Stimulated activated effector memory CD8-positive, alpha-beta T cell treated with anti-CD3 and anti-CD28 coated beads, Interleukin-12 subunit alpha, Interleukin-12 subunit beta, amount 100 ng/mL, for 72 hours (primary cell): ENCODE results near the gene UBAP1L.

Experiments
- ATAC-seq: fragments of 150-1000 bp; cut with Tn5 transposase; 2 replicates; pipeline ENCODE4 v1.10.0; 2021
- DNase-seq, 2 donors: peaks; one replicate each; pipeline ENCODE4 v3.0.0; 2021 to 2022; ENCODE audit warnings: low spot score in 2 of 2
- H3K27ac Mint-ChIP-seq: one replicate; pipeline ENCODE4 v1.8.0; 2022; ENCODE audit warnings: mild to moderate bottlenecking, mixed read lengths
- H3K36me3 Mint-ChIP-seq: one replicate; pipeline ENCODE4 v1.8.0; 2022; ENCODE audit warnings: mild to moderate bottlenecking, mixed read lengths
- H3K4me1 Mint-ChIP-seq: one replicate; pipeline ENCODE4 v1.8.0; 2022; ENCODE audit warnings: mixed read lengths
- H3K4me3 Mint-ChIP-seq: one replicate; pipeline ENCODE4 v1.8.0; 2022; ENCODE audit warnings: mild to moderate bottlenecking, mixed read lengths
- H3K9me3 Mint-ChIP-seq: one replicate; pipeline ENCODE4 v1.8.0; 2022; ENCODE audit warnings: mixed read lengths

UBAP1L gene

DNA sequence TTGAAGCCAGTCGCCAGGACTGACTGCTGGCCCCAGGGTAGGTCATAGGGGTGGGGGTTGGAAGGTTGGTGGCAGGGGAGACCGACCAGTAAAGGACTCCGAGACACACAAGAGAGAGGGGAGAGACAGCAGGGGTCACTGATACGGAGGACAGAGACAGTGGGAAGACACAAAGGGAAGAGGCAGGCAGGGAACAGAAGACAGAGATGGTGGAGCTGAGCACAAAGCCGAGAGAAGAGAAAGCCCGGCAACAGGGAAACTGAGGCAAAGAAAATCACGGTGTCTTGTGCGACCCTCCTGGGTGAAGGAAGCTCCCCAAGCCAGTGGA lies 47.7 kb downstream of the UBAP1L start:
- no peaks in the 10 kb centered on the region for H3K9me3 Mint-ChIP-seq
- H3K36me3 Mint-ChIP-seq, result no peaks in the 10 kb centered on the region
- no peak overlapping the region for H3K27ac Mint-ChIP-seq
- DNase-seq (no peak), ATAC-seq (no peak)
- peaks cover 12% of the 10 kb centered on the region for H3K4me1 Mint-ChIP-seq
- H3K4me3 Mint-ChIP-seq, result peak overlapping the region; percentile 42

DNA sequence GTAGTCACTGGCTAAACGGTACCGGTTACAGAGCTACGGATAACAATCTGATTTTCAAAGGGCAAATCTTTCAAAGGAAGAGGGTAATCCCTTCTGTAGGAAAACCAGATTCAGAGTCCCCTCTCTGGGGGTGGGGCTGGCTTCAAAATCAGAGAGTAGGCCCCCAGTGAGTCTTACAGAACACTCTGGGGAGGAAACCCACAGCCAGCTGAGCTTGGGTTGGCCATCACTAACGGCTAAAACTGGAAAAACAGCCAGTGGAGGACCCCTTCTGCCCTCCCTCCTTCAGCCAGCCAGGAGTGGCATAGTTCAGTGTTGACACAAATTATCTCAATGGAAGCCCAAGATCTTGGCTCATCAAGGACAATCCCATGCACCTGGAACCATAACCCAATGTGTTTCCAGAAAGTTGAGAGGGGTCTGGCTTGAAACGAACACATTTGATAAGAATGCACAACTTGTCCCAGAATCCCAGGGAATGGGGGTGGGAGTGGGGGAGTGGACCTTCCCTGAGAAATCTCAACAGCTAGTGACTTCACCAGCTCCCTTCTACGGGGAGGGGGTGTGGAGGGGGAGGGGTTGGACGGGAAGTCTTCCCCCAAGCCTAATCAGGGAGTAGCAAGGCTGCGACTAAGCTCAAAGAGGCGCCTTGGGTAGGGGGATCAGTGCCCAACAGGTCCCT lies 48.2 kb downstream of the UBAP1L start:
- no peak for DNase-seq
- no peak for ATAC-seq
- Mint-ChIP-seq H3K4me3 (peak overlapping the region; percentile 42), H3K4me1 (peaks cover 12% of the 10 kb centered on the region), H3K27ac (no peak overlapping the region), H3K36me3 (no peaks in the 10 kb centered on the region), H3K9me3 (no peaks in the 10 kb centered on the region)

DNA sequence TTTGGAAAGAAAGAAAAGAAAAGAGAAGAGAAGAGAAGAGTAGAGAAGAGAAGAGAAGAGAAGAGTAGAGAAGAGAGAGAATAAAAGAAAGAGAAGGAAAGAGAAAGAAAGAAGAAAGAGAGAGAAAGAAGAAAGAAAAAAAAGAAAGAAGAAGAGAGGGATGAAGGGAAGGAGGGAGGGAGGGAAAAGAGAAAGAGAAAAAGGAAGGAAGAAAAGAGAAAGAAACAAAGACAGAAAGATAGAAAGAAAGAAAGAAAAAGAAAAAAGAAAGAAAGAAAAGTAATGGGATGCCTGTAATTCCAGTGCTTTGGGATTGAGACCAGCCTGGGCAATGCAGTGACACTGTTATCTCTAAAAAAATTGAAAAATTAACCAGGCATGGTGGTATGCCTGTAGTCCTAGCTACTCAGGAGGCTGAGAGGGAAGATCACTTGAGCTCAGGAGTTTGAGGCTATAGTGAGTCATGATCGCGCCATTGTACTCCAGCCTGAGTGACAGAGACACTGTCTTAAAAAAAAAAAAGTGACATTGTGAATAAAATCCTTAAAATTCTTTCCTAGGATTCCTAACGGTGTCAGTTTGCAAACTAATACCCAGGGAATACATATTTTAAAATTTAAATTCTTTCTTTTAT lies 48.9 kb downstream of the UBAP1L start:
- Mint-ChIP-seq H3K36me3 (no peaks in the 10 kb centered on the region), H3K4me3 (no peak overlapping the region), H3K27ac (no peak overlapping the region), H3K9me3 (no peaks in the 10 kb centered on the region), H3K4me1 (peaks cover 12% of the 10 kb centered on the region)
- DNase-seq (no peak), ATAC-seq (no peak)

DNA sequence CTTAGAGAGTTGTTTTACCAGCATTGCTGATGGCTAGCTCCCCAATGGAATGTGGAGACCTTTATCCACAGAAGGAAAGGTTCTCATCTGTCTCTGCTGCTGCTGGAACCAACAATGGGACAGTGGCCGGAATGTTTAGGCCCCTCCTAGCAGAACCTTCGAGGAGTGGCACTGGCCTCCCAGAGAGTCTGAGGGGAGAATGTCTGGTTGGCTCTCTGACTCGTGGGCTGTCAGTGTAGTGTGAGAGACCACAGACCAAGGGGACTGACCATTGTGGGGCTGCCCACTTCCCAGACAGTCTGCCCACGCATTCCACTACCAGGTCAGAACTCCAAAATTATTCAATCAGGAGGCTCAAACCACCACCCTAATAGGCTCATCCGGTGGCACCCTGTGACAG lies 52.3 kb downstream of the UBAP1L start:
- Mint-ChIP-seq H3K36me3 (no peaks in the 10 kb centered on the region), H3K4me1 (peaks cover 7% of the 10 kb centered on the region), H3K9me3 (no peaks in the 10 kb centered on the region), H3K4me3 (no peak overlapping the region), H3K27ac (no peak overlapping the region)
- no peak for ATAC-seq
- DNase-seq, result no peak

DNA sequence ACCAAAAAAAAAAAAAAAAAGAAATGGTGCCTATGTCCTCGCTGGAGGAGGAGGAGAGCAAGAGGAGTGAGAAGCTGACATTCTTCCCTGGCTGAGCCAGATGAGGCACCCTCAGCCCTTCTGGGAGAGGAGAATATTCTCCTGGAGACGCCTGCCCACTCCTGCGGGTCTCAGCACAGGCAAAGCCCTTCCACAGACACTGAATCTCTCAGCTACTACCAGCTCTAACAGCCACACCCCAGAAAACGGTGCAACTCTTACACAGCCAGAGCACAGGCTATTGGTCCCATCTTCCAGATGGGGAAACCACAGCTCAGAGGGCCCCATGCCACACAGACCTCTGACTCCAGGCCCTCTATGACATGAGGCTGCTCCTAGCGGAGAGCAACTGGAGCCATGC lies 52.9 kb downstream of the UBAP1L start:
- H3K4me1 Mint-ChIP-seq, result peaks cover 2% of the 10 kb centered on the region
- H3K4me3 Mint-ChIP-seq, result no peak overlapping the region
- ATAC-seq, result no peak
- no peak overlapping the region for H3K27ac Mint-ChIP-seq
- DNase-seq, result no peak
- H3K36me3 Mint-ChIP-seq, result no peaks in the 10 kb centered on the region
- no peaks in the 10 kb centered on the region for H3K9me3 Mint-ChIP-seq

DNA sequence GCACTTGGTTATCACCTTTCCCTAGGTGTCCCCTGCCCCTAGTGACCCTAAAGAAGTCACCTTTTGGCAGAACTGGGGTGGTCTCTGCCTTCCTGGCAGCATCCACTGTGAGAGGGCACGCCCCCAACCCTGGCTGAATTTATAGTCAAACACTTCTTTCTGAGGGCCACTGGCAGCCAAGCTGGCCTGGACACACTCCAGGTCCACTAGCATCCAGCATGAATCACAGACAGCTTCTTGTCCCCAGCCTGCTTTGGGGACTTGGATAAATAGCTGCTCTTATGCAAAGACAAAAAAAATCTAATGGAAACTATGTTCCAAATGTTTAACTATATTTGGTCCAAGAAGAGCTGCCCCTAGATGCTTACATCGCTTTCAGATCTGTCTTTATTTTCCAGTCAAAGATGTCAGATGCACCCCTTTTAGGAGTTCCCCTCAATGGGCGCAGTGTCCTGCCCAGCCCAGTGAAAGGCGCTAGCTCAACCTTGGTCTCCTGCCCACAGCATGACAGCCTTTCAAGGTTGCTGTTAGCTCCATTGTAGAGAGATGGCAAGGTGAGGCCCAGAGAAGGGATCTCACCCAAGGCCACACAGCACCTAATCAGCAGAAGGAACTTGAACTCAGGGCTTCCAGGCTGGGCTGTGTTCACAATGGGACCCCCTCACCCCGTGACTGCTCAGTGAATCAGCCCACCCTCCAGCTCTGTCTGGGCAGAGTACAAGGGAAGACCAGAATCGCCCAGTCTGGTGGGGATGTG lies 54.2 kb downstream of the UBAP1L start:
- Mint-ChIP-seq H3K9me3 (no peaks in the 10 kb centered on the region), H3K4me1 (no peaks in the 10 kb centered on the region), H3K4me3 (no peak overlapping the region), H3K36me3 (no peaks in the 10 kb centered on the region), H3K27ac (no peak overlapping the region)
- DNase-seq (no peak), ATAC-seq (no peak)

DNA sequence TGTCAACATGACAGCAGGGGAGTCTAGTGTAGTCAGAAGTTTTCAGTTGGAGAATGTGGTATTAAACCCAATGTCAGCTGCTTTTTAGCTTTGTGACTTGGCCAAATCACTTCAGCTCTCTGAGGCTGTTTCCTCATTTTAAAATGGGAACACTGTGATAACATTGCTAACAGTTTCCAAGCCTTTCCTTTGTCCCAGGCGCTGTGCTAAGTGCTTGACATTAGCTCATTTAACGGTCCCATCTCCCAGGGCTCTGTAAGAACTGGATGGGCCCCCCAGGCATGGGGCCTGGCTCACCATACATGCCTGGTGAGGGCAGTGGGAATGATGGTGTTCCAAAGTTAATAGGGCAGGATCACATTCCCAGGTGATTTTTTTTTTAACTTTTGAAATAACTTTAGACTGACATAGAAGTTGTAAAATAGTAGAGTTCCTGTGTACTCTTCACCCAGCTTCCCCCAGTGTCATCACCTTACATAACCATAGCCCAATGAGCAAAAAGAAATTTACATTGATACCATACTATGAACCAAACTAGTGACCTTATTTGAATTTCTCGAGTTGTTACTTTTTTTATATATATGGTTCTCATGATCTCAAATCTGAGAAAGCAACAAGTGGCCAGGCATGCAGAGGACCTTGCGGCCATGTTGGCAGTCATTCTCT lies 54.9 kb downstream of the UBAP1L start:
- ATAC-seq, result no peak
- H3K4me3 Mint-ChIP-seq, result no peak overlapping the region
- no peaks in the 10 kb centered on the region for H3K36me3 Mint-ChIP-seq
- no peak for DNase-seq
- H3K27ac Mint-ChIP-seq, result no peak overlapping the region
- no peaks in the 10 kb centered on the region for H3K9me3 Mint-ChIP-seq
- H3K4me1 Mint-ChIP-seq, result peaks cover 4% of the 10 kb centered on the region

DNA sequence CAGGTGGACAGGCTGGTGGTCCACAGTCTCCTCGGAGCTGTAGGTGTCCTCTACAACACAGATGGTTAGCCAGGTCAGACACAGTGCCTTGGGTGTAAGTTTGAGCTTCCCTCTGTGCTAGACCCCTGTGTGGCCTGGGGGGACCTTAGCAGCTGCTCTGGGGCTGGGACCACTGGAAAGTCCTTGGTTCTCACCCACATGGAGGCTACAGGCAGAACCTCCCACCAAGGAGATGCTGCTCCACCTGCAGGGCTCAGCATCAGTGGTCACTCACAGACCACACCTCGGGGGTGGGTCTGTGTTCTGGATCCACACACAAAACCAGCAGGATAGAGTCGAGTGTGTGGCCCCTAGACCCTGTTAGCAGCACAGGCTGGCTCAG lies 55.6 kb downstream of the UBAP1L start:
- Mint-ChIP-seq H3K9me3 (no peaks in the 10 kb centered on the region), H3K4me1 (peaks cover 4% of the 10 kb centered on the region), H3K27ac (no peak overlapping the region), H3K36me3 (no peaks in the 10 kb centered on the region), H3K4me3 (no peak overlapping the region)
- ATAC-seq (no peak), DNase-seq (no peak)

DNA sequence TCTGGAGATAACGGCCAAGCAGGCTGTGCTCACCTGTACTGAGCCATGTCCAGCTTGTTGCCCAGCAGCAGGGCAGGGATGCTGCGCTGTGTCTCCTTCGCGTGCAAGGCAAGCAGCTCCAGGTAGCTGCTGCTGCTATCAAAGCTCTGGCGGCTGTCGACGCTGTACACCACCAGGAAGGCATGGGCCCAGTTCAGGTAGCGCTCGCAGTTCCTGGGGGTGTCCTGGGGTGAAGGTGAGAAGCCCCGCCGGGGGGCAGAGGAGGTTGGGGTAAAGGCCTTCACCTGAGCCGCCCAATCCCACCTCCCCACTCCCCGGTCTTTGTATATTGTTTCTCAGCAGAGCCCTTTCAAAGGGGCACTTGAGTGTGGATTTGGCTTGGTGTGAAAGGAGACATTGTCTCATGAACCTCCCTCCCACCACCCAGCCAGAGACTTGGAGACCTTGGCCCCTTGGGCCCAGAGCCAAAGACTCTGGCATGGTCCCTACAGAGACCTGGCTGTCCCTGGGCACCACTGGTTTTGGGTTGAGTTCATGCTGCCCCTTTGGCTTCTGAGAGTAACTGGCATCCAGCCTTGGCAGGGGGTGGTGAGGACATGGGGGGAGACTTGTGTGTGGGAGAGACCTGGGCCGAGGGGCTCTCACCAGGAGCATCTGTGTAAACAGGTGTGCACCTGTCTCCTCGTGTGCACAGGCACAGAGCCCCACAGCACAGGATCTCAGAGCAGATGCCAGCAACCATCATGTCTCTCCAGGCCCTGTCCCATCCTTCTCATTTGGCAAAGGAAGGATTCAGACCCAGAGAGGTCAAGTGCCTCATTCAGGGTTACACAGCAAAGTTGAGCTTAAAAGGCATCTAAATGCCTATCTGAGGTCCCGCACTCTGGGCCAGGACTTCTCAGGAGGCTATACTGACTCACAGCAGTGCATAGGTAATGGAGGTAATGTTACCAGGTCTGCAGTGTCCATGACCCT lies 56.3 kb downstream of the UBAP1L start:
- H3K9me3 Mint-ChIP-seq, result no peaks in the 10 kb centered on the region
- H3K4me3 Mint-ChIP-seq, result no peak overlapping the region
- H3K4me1 Mint-ChIP-seq, result peaks cover 4% of the 10 kb centered on the region
- H3K36me3 Mint-ChIP-seq, result no peaks in the 10 kb centered on the region
- no peak for ATAC-seq
- no peak overlapping the region for H3K27ac Mint-ChIP-seq
- DNase-seq, result no peak

DNA sequence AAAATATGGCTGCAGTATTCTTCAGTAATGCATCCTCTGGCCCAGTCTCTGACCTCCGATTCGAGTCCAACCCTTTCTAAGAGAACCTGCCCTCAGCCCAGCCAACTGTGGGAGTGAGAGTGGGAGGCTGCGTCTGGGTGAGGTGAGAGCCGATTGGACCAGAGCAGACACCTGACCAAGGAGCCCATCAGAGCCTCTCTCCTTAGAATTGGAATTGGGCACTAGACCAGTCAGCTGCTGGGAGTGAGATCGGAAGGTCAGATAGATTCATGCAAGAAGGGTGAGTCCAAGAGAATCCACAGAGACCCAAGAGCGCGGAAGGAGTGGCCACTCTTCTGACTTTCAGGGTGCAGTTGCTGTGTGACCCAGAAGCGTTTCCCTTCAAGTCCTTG lies 57.5 kb downstream of the UBAP1L start:
- no peak for ATAC-seq
- H3K27ac Mint-ChIP-seq, result no peak overlapping the region
- no peaks in the 10 kb centered on the region for H3K9me3 Mint-ChIP-seq
- peaks cover 4% of the 10 kb centered on the region for H3K4me1 Mint-ChIP-seq
- H3K4me3 Mint-ChIP-seq, result no peak overlapping the region
- DNase-seq, result no peak
- H3K36me3 Mint-ChIP-seq, result no peaks in the 10 kb centered on the region

DNA sequence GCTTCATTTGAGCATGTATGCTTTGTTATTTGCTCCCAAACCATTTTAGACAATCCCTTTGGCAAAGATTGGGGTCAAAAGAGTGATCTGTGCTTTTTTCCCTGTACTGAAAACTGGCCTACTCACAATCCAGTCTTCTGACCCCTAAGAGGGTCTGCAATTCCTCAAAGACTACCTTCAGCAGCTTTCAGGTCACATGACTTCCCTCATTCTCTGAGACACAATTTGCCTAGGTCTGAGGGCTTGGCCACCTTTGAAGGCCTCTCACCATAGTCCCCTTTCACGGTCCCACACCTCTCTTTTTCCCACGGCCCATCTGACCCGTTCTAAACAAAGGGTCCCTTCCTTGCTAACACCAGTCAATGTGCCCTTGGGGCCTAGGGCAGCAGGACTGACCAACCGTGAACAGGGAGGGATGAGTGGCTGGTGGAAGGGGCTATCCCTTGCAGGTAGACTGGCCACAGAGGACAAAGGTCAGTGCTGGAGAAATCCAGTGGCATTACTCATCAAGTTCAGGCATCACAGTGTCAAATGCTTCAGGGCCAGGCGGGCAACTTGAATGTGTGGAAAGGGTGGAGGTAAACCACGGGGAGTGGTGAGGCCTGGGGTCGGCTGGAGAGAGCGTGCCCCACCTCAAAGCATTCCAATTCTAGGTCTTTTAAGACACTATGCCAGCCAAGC lies 58.0 kb downstream of the UBAP1L start:
- Mint-ChIP-seq H3K9me3 (no peaks in the 10 kb centered on the region), H3K36me3 (no peaks in the 10 kb centered on the region), H3K4me1 (peaks cover 4% of the 10 kb centered on the region), H3K4me3 (no peak overlapping the region), H3K27ac (no peak overlapping the region)
- no peak for DNase-seq
- ATAC-seq, result no peak

DNA sequence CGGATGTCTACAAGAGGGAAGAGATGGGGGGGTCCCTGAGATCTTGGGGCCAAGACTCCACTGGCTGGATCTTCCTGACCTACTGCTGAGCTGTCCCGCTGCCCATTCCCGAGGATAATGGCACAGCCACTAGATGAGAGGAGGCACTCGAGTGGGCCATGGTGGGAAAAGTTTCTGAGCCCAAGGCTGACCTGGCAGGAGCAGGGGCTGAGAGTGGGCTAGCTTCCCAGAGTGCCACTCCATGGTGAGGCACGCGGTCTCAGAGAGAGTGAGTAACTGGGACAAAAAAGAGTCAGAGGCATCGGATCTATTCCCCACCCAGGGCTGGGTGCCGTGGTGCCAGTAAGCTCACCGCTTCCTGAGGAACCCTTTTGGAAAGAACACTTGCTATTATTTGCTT lies 58.9 kb downstream of the UBAP1L start:
- Mint-ChIP-seq H3K9me3 (no peaks in the 10 kb centered on the region), H3K4me1 (peaks cover 4% of the 10 kb centered on the region), H3K4me3 (no peak overlapping the region), H3K27ac (no peak overlapping the region), H3K36me3 (no peaks in the 10 kb centered on the region)
- DNase-seq (no peak), ATAC-seq (no peak)

DNA sequence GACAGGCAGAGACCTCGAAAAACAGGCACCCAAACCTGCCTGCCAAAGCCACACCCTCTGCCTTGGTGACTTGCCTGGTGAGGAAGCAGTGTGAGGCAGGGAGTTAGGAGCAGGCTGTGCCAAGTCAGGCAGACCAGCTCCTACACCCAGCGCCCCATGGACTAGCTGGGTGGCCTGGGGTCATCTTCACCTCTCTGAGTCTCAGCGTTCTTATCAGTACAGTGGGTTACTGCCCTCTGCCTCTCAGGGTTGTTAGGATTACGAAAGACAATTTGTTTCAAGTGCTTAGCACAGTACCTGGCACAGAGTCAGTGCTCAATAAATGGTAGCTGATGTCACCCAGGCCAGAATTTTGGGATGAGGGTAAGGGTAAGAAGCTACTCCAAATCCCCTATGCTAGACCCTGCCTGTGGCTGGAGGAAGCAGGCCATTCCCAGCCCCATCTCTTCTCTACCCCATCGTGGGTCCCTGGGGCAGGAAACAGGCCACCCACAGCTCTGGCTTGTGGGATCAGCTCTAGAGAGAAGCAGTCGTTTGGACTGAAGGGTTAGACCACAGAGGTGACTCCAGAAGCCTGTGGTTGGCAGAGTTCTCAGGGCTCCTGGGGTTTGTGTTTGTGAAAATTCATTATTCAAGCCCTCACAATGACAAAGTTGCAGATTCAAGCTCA lies 59.7 kb downstream of the UBAP1L start:
- ATAC-seq (peak; percentile 38), DNase-seq (no peak)
- H3K4me1 Mint-ChIP-seq, result peaks cover 4% of the 10 kb centered on the region
- H3K36me3 Mint-ChIP-seq, result no peaks in the 10 kb centered on the region
- H3K4me3 Mint-ChIP-seq, result no peak overlapping the region
- H3K27ac Mint-ChIP-seq, result no peak overlapping the region
- no peaks in the 10 kb centered on the region for H3K9me3 Mint-ChIP-seq
